SK-N-SH treated with all-trans-retinoic acid at 6 μM for 48 hours (cell line): ENCODE measurements around the gene PRKCZ.
"Not testable (repeated sequence)": the region's sequence is repeated elsewhere in the genome, so short reads cannot be mapped to it uniquely, and the experiment has no call there.

ENCODE experiments used
- CREB5 ChIP-seq: fragments of 250-450 bp; sonication (Bioruptor Pico); IDR thresholded peaks from 2 replicates; pipeline ENCODE4 v1.5.1; 2020; ENCODE audit warnings: low read depth, mild to moderate bottlenecking, moderate library complexity
- ISL1 ChIP-seq: fragments of 250-450 bp; sonication (Bioruptor Pico); IDR thresholded peaks from 2 replicates; pipeline ENCODE4 v2.1.2; 2022; ENCODE audit warnings: mild to moderate bottlenecking, moderate library complexity
- TOX ChIP-seq: fragments of 250-450 bp; sonication (Bioruptor Pico); IDR thresholded peaks from 2 replicates; pipeline ENCODE4 v1.8.0; 2021; ENCODE audit warnings: mild to moderate bottlenecking, moderate library complexity, borderline replicate concordance

- TF ChIP-seq CREB5 (CRISPR knock-in tag); TOX; ISL1: not testable (repeated sequence)
These were observed 71.6 kb downstream of the PRKCZ start for GRCh38 chr1:2121794-2122193.
